HepG2 (cell line): ENCODE data around the gene OR6A2. TPM values are rescaled to one million over a fixed set of nuclear protein-coding genes. Genes with fewer than 3 reads are reported as not detected.

Experiments used
- ATAC-seq: fragments of 200-7000 bp; cut with Tn5 transposase; 3 replicates; pipeline ENCODE4 v1.9.1; 2020; ENCODE audit warnings: mild to moderate bottlenecking, moderate library complexity
- BruUV-seq: library from RNA; stranded (reverse); fragments of 400-500 nt; replicated peaks from 2 replicates; lab custom pipeline; 2021; lab: Mats Ljungman, UMichigan
- CTCF ChIA-PET: fragments of 300-600 bp; formaldehyde crosslinking; extraction: SDS; loops from one replicate; lab custom pipeline; 2021; ENCODE audit warnings: low total read pairs, inconsistent platforms, low intra/inter-chr PET ratio; lab: Yijun Ruan, JAX
- POLR2A ChIA-PET: fragments of 350-600 bp; sonication (Branson Sonifier 250); formaldehyde crosslinking; loops from one replicate; lab custom pipeline; 2020; ENCODE audit warnings: antibody characterized with exemption, inconsistent platforms; lab: Yijun Ruan, JAX
- DNase-seq: peaks from one replicate; pipeline ENCODE4 v3.0.0-alpha.2; 2015; ENCODE audit warnings: low spot score
- FAIRE-seq: peaks from 3 replicates; lab custom pipeline; 2011; peaks lifted over from hg19 to GRCh38; lab: Jason Lieb, UNC
- H2AFZ ChIP-seq: one replicate; pipeline ENCODE4 v1.6.1; 2011; ENCODE audit warnings: low read length, inconsistent platforms
- H3K27ac ChIP-seq: fragments of 300-600 bp; 3 replicates; pipeline ENCODE4 v1.8.0; 2011; ENCODE audit warnings: mixed run types, mild to moderate bottlenecking, mixed read lengths, low read length, inconsistent platforms; ENCODE audit not compliant: insufficient read depth; ENCODE audit errors: extremely low read length
- H3K27me3 ChIP-seq, 2 experiments: fragments of 200-600 bp in 1 of 2; 2 replicates in 1 of 2; 3 replicates in 1 of 2; pipeline versions ENCODE4 v1.6.0 to v1.8.0; 2011; ENCODE audit warnings: low read length in 2 of 2, mild to moderate bottlenecking in 2 of 2, moderate library complexity in 2 of 2, inconsistent platforms in 1 of 2; ENCODE audit not compliant: insufficient read depth in 2 of 2, control insufficient read depth in 1 of 2
- H3K36me3 ChIP-seq, 2 experiments: fragments of 200-600 bp in 1 of 2; replicated peaks in 1 of 2; 2 replicates in 1 of 2; 3 replicates in 1 of 2; pipeline versions ENCODE4 v1.5.1 to v1.8.0; 2011; ENCODE audit warnings: low read length in 2 of 2, inconsistent platforms in 1 of 2; ENCODE audit not compliant: insufficient read depth in 2 of 2, control insufficient read depth in 1 of 2
- H3K4me1 ChIP-seq: 2 replicates; pipeline ENCODE4 v1.5.1; 2012; ENCODE audit warnings: low read length, inconsistent platforms; ENCODE audit not compliant: insufficient read depth
- H3K4me2 ChIP-seq: 2 replicates; pipeline ENCODE4 v1.6.0; 2011; ENCODE audit warnings: low read depth, low read length, inconsistent platforms
- H3K4me3 ChIP-seq, 3 experiments: fragments of 200-600 bp in 1 of 3; sonication (generic), shearing (Covaris generic) in 1 of 3; replicated peaks in 1 of 3; 2 replicates each; pipeline ENCODE4 v1.5.1; 2011 to 2016; ENCODE audit warnings: low read length in 3 of 3, inconsistent platforms in 2 of 3, low read depth in 2 of 3, mild to moderate bottlenecking in 2 of 3, control low read depth in 1 of 3, mixed read lengths in 1 of 3; ENCODE audit not compliant: insufficient read depth in 1 of 3
- H3K79me2 ChIP-seq: one replicate; pipeline ENCODE4 v1.6.1; 2011; ENCODE audit warnings: low read length, inconsistent platforms; ENCODE audit not compliant: insufficient read depth
- H3K9ac ChIP-seq: 2 replicates; pipeline ENCODE4 v1.6.0; 2011; ENCODE audit warnings: mild to moderate bottlenecking, low read depth, low read length, inconsistent platforms; ENCODE audit not compliant: insufficient read depth
- H3K9me3 ChIP-seq: 2 replicates; pipeline ENCODE4 v1.5.1; 2012; ENCODE audit warnings: mild to moderate bottlenecking, low read length
- H4K20me1 ChIP-seq: 2 replicates; pipeline ENCODE4 v1.6.0; 2011; ENCODE audit warnings: inconsistent platforms, mild to moderate bottlenecking, low read length, moderate library complexity; ENCODE audit not compliant: insufficient read depth
- FOXM1 ChIP-seq: sonication (generic); formaldehyde crosslinking; IDR thresholded peaks from 2 replicates; pipeline ENCODE4 v1.5.0; 2020; ENCODE audit warnings: missing genetic modification reagents
- NCOA1 ChIP-seq: sonication (generic); formaldehyde crosslinking; IDR thresholded peaks from 2 replicates; pipeline ENCODE4 v1.9.0; 2021; ENCODE audit warnings: missing genetic modification reagents
- SALL2 ChIP-seq: sonication (generic); formaldehyde crosslinking; IDR thresholded peaks from 2 replicates; pipeline ENCODE4 v1.8.1; 2023; ENCODE audit warnings: mild to moderate bottlenecking, missing genetic modification reagents, inconsistent platforms
- TBL1XR1 ChIP-seq: fragments of 150-350 bp; IDR thresholded peaks from 2 replicates; pipeline ENCODE4 v1.6.1; 2014; ENCODE audit warnings: borderline replicate concordance, low read length; ENCODE audit not compliant: partially characterized antibody
- ZNF367 ChIP-seq: sonication (generic); formaldehyde crosslinking; IDR thresholded peaks from 2 replicates; pipeline ENCODE4 v1.4.0; 2020; ENCODE audit warnings: missing genetic modification reagents, borderline replicate concordance
- ZNF598 ChIP-seq: sonication (generic); formaldehyde crosslinking; IDR thresholded peaks from 2 replicates; pipeline ENCODE4 v1.5.1; 2020; ENCODE audit warnings: mild to moderate bottlenecking, missing genetic modification reagents, borderline replicate concordance
- ZNF605 ChIP-seq: sonication (generic); formaldehyde crosslinking; IDR thresholded peaks from 2 replicates; pipeline ENCODE4 v1.8.0; 2022; ENCODE audit warnings: mild to moderate bottlenecking, missing genetic modification reagents
- WGBS: methylation state at CpG from one replicate; pipeline ENCODE4 v1.1.6; 2017; ENCODE audit warnings: low lambda C conversion rate; 5-methylcytosine and 5-hydroxymethylcytosine counted together
- in situ Hi-C: cut with HindIII; loops from 2 replicates; pipeline ENCODE4 v1.10.0; 2017; ENCODE audit warnings: low pct_unique_long_range_greater_than_20kb; ENCODE audit not compliant: extremely low pct_ligation_motif_present
- intact Hi-C: fragments of 100-400 bp; cut with micrococcal nuclease; formaldehyde crosslinking; loops from one replicate; pipeline ENCODE4 v1.10.0; 2022; ENCODE audit not compliant: unreplicated experiment
- polyA plus RNA-seq, 8 experiments: library from polyadenylated mRNA; depleted of rRNA in 3 of 8; stranded (reverse) in 7 of 8; unstranded in 1 of 8; fragments of >200 nt; fragmentation: Illumina TruSeq in 4 of 8; extraction: Trizol in 4 of 8; gene quantifications; 2 replicates each; pipeline versions ENCODE4 v1.2.1 to v1.2.3, GENCODE V29; 2011 to 2016; ENCODE audit warnings: low read depth in 4 of 8, missing spikeins in 1 of 8, mixed read lengths in 1 of 8; ENCODE audit not compliant: insufficient read depth in 1 of 8
- total RNA-seq, 5 experiments: library from RNA; depleted of rRNA; stranded (reverse); fragments of >200 nt; fragmentation: Illumina TruSeq; extraction: Trizol; gene quantifications; 2 replicates each; pipeline ENCODE4 v1.2.3, GENCODE V29; 2016; ENCODE audit warnings: low read depth in 1 of 5
- TF ChIP-seq, protein P1 (sequence below): sonication (generic); formaldehyde crosslinking; IDR thresholded peaks from 2 replicates; pipeline ENCODE4 v1.4.0; 2020; ENCODE audit warnings: mild to moderate bottlenecking, missing genetic modification reagents
- TF ChIP-seq, protein P2 (sequence below): sonication (generic); formaldehyde crosslinking; IDR thresholded peaks from 2 replicates; pipeline ENCODE4 v1.5.0; 2020; ENCODE audit warnings: mild to moderate bottlenecking, missing genetic modification reagents

Gene OR6A2
- total and polyA plus RNA-seq, 2 of the 13 experiments (the other 11 are each of a cell fraction or from before 2014, with no cell fraction given): not detected

DNA sequence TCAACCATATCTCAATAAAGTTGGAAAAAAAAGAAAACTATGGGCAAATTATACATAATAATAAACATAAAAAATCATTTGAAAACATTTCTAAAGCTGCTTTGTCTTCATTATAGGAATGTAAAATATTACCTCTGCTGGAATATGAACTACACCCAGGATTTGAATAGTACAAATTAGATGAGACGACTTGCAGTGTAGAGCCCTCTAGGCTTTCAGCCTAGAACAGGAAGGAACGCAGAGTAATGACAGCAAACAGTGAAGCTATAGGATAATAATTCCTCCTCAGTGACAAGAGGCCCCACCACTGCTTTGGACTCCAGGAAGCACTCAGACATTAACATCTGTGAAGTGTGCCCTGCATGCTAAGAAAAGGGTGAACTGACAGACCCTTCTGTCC lies 8.9 kb downstream of the OR6A2 start:
- H3K79me2 ChIP-seq: no peaks in the 10 kb centered on the region
- H3K9me3 ChIP-seq: no peaks in the 10 kb centered on the region
- 45% methylated on average over 2 of the region's 2 CpGs for WGBS
- no peaks in the 10 kb centered on the region for H4K20me1 ChIP-seq
- in situ Hi-C loops (no loop called here), intact Hi-C loops (no loop called here)
- no peaks in the 10 kb centered on the region for H3K4me1 ChIP-seq
- no peak overlapping the region for H3K4me2 ChIP-seq
- TF ChIP-seq FOXM1 (CRISPR knock-in tag) (no peak), SALL2 (CRISPR knock-in tag) (no peak), NCOA1 (no peak), ZNF605 (CRISPR knock-in tag) (no peak), ZNF598 (CRISPR knock-in tag) (no peak), TBL1XR1 (no peak), ZNF367 (CRISPR knock-in tag) (no peak)
- TF ChIP-seq, protein P1, sequence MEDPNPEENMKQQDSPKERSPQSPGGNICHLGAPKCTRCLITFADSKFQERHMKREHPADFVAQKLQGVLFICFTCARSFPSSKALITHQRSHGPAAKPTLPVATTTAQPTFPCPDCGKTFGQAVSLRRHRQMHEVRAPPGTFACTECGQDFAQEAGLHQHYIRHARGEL: no peak
- TF ChIP-seq, protein P2, sequence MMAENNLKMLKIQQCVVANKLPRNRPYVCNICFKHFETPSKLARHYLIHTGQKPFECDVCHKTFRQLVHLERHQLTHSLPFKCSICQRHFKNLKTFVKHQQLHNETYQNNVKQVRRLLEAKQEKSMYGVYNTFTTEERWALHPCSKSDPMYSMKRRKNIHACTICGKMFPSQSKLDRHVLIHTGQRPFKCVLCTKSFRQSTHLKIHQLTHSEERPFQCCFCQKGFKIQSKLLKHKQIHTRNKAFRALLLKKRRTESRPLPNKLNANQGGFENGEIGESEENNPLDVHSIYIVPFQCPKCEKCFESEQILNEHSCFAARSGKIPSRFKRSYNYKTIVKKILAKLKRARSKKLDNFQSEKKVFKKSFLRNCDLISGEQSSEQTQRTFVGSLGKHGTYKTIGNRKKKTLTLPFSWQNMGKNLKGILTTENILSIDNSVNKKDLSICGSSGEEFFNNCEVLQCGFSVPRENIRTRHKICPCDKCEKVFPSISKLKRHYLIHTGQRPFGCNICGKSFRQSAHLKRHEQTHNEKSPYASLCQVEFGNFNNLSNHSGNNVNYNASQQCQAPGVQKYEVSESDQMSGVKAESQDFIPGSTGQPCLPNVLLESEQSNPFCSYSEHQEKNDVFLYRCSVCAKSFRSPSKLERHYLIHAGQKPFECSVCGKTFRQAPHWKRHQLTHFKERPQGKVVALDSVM (CRISPR knock-in tag): no peak
- H3K27ac ChIP-seq: no peak overlapping the region
- ATAC-seq (no peak), DNase-seq (no peak), FAIRE-seq (no peak)
- H3K36me3 ChIP-seq: no peaks in the 10 kb centered on the region
- H3K4me3 ChIP-seq: no peak overlapping the region
- H3K9ac ChIP-seq: no peak overlapping the region
- H2AFZ ChIP-seq: no peak overlapping the region
- H3K27me3 ChIP-seq: no peaks in the 10 kb centered on the region
- ChIA-PET POLR2A (no interaction called here), CTCF (no interaction called here)
- BruUV-seq: no TSS peak
